HepG2 (cell line): ENCODE data around the gene IL22RA1. TPM values are rescaled to one million over a fixed set of nuclear protein-coding genes. Genes with fewer than 3 reads are reported as not detected.

Experiments used
- KDM2A ChIP-seq: sonication (generic); formaldehyde crosslinking; IDR thresholded peaks from 2 replicates; pipeline ENCODE4 v1.4.0; 2020; ENCODE audit warnings: low read depth, missing genetic modification reagents, borderline replicate concordance
- PRDM10 ChIP-seq: sonication (generic); formaldehyde crosslinking; IDR thresholded peaks from 2 replicates; pipeline ENCODE4 v1.4.0; 2020; ENCODE audit warnings: low read depth, missing genetic modification reagents
- ZFP36 ChIP-seq: fragments of 150-350 bp; IDR thresholded peaks from 2 replicates; pipeline ENCODE4 v1.6.1; 2018; ENCODE audit warnings: borderline replicate concordance, low read length, low read depth; ENCODE audit not compliant: partially characterized antibody
- ZKSCAN1 ChIP-seq: fragments of 150-350 bp; IDR thresholded peaks from 2 replicates; pipeline ENCODE4 v1.6.1; 2014; ENCODE audit warnings: low read length
- ZNF572 ChIP-seq: sonication (generic); formaldehyde crosslinking; IDR thresholded peaks from 2 replicates; pipeline ENCODE4 v1.5.1; 2020; ENCODE audit warnings: mild to moderate bottlenecking, missing genetic modification reagents
- ZNF816 ChIP-seq: sonication (generic); formaldehyde crosslinking; IDR thresholded peaks from 2 replicates; pipeline ENCODE4 v1.8.0; 2022; ENCODE audit warnings: missing genetic modification reagents, mild to moderate bottlenecking, borderline replicate concordance
- polyA plus RNA-seq, 8 experiments: library from polyadenylated mRNA; depleted of rRNA in 3 of 8; stranded (reverse) in 7 of 8; unstranded in 1 of 8; fragments of >200 nt; fragmentation: Illumina TruSeq in 4 of 8; extraction: Trizol in 4 of 8; gene quantifications; 2 replicates each; pipeline versions ENCODE4 v1.2.1 to v1.2.3, GENCODE V29; 2011 to 2016; ENCODE audit warnings: low read depth in 4 of 8, missing spikeins in 1 of 8, mixed read lengths in 1 of 8; ENCODE audit not compliant: insufficient read depth in 1 of 8
- total RNA-seq, 5 experiments: library from RNA; depleted of rRNA; stranded (reverse); fragments of >200 nt; fragmentation: Illumina TruSeq; extraction: Trizol; gene quantifications; 2 replicates each; pipeline ENCODE4 v1.2.3, GENCODE V29; 2016; ENCODE audit warnings: low read depth in 1 of 5
- TF ChIP-seq, protein P1 (sequence below): sonication (generic); formaldehyde crosslinking; IDR thresholded peaks from 2 replicates; pipeline ENCODE4 v1.9.0; 2022; ENCODE audit warnings: missing genetic modification reagents, mild to moderate bottlenecking, borderline replicate concordance

IL22RA1 gene
- total and polyA plus RNA-seq, 2 of the 13 experiments (the other 11 are each of a cell fraction or from before 2014, with no cell fraction given), result 4.4 to 10.2 TPM

DNA sequence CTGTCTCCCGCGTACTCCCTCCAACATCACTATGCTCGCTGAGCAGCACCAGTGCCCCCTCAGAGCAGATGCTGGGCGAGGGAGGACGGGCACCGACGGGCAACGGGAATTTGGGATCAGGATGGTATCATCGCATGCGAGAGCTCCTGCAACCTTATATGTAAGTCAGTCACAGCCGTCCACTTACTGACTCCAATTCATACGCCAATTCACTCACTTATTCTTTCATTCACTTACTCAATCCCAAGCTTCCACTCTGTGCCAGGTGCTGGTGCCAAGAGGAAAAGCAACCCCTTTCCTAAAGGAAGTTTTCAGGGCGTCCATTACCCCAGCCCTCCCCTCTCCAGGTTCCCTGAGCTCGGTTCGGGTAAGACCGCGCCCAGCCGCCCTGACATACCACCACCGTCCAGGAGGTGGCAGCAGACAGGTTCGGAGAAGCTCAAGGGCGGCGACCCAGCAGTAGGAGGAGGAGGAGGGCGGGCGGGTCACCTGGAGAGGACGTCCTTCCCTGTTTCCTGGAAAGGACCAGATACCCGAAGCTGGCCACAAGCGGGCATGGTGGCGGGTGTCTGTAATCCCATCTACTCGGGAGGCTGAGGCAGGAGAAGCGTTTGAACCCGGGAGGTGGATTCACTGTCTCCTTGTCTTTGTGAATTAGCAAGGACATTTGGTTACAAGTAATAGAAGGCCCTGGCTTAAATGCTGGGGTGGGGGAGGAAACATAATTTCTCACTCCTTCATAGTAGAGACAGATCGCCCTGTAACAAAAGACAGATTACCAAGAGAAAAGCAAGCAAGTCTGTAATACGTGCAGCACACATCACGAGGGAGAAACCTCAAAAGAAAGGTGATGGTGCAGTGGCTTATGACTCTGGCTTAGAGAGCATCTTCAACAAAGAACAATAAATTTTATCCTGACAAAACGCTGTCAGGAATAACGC is 7.6 kb upstream of the IL22RA1 start (continued):
- TF ChIP-seq ZNF572 (CRISPR knock-in tag), result 0 out of 2 replicates have a peak, but pooled peaks have one; percentile 65
- peak; percentile 48; the same call in 1 of the 2 replicates for TF ChIP-seq KDM2A (CRISPR knock-in tag)
- TF ChIP-seq, protein P1, sequence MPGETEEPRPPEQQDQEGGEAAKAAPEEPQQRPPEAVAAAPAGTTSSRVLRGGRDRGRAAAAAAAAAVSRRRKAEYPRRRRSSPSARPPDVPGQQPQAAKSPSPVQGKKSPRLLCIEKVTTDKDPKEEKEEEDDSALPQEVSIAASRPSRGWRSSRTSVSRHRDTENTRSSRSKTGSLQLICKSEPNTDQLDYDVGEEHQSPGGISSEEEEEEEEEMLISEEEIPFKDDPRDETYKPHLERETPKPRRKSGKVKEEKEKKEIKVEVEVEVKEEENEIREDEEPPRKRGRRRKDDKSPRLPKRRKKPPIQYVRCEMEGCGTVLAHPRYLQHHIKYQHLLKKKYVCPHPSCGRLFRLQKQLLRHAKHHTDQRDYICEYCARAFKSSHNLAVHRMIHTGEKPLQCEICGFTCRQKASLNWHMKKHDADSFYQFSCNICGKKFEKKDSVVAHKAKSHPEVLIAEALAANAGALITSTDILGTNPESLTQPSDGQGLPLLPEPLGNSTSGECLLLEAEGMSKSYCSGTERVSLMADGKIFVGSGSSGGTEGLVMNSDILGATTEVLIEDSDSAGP (CRISPR knock-in tag), result peak; percentile 50; the same call in 1 of the 2 replicates
- TF ChIP-seq PRDM10 (CRISPR knock-in tag), result no peak
- peak; percentile 21 for TF ChIP-seq ZFP36
- no peak for TF ChIP-seq ZNF816 (CRISPR knock-in tag)
- no peak for TF ChIP-seq ZKSCAN1
- TF ChIP-seq, all 625 proteins: peak for 49
